Measurements from ENCODE around the gene CUX1.

The CUX1 gene

DNA sequence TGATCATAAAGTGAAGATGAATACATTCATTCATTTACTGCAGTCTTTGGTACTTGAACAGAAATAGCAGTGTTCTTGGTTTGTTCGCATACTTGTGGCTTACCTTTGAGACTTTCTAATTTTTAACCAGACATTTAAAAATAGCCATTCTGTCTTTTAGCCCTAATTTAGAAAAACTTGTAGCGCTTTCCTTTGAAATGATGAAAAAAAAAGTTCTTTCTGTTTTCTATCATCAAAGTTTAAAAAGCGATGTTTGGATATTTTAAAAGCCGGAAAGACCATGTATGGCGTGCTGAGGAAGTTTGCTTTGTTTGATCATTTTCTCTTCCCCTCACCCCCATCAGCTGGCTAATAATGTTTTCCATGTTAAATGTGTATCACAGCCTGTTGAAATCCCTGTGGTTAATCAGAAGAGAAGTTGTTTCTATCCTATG, 116.3 kb downstream of the CUX1 start:
- no peak for TF ChIP-seq CEBPB (IDR thresholded peaks at IDR 0.05)
- no peak for TF ChIP-seq EGR1 (IDR thresholded peaks at IDR 0.05)
- no peak for TF ChIP-seq FOXM1 (IDR thresholded peaks at IDR 0.05; ENCODE audit: borderline replicate concordance, low read depth)
- TF ChIP-seq USF1 (IDR thresholded peaks at IDR 0.05) = no peak
- no peak for TF ChIP-seq YY1 (IDR thresholded peaks at IDR 0.05; ENCODE audit: low read depth)
- TF ChIP-seq TCF12 (IDR thresholded peaks at IDR 0.05; ENCODE audit: low read depth) = no peak
- TF ChIP-seq, protein P1, sequence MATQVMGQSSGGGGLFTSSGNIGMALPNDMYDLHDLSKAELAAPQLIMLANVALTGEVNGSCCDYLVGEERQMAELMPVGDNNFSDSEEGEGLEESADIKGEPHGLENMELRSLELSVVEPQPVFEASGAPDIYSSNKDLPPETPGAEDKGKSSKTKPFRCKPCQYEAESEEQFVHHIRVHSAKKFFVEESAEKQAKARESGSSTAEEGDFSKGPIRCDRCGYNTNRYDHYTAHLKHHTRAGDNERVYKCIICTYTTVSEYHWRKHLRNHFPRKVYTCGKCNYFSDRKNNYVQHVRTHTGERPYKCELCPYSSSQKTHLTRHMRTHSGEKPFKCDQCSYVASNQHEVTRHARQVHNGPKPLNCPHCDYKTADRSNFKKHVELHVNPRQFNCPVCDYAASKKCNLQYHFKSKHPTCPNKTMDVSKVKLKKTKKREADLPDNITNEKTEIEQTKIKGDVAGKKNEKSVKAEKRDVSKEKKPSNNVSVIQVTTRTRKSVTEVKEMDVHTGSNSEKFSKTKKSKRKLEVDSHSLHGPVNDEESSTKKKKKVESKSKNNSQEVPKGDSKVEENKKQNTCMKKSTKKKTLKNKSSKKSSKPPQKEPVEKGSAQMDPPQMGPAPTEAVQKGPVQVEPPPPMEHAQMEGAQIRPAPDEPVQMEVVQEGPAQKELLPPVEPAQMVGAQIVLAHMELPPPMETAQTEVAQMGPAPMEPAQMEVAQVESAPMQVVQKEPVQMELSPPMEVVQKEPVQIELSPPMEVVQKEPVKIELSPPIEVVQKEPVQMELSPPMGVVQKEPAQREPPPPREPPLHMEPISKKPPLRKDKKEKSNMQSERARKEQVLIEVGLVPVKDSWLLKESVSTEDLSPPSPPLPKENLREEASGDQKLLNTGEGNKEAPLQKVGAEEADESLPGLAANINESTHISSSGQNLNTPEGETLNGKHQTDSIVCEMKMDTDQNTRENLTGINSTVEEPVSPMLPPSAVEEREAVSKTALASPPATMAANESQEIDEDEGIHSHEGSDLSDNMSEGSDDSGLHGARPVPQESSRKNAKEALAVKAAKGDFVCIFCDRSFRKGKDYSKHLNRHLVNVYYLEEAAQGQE (IDR thresholded peaks at IDR 0.05; ENCODE audit: low read depth) = no peak
- TF ChIP-seq CREB1 (IDR thresholded peaks at IDR 0.05; ENCODE audit: low read depth) = no peak
- TF ChIP-seq RAD21 (IDR thresholded peaks at IDR 0.05; ENCODE audit: low read depth) = no peak
- TF ChIP-seq TAF1 (IDR thresholded peaks at IDR 0.05; ENCODE audit: low read depth) = no peak

DNA sequence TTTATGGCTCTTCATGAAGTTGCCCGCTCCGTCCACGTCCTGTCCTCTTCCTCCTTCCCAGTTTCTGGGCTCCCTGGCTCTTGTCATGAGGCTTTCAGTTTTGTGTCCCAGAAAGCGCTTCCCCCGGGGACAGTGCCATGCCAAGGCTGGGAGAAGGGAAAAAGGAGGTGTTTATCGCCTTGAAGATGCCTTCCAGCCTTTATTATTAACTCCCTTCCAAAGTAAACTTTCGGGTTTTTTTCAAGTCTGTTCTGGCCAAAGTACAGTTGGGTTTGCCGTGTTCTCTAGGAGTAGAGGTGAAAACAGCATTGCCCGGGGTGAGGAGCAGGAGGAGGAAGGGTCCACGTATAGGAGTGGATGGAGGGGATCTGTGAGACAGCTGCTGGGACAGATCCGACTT, 117.2 kb downstream of the CUX1 start:
- TF ChIP-seq NFIC (IDR thresholded peaks at IDR 0.05) = no peak
- TF ChIP-seq RAD21 (IDR thresholded peaks at IDR 0.05; ENCODE audit: low read depth) = no peak
- no peak for TF ChIP-seq FOXM1 (IDR thresholded peaks at IDR 0.05; ENCODE audit: borderline replicate concordance, low read depth)
- TF ChIP-seq, protein P1 (IDR thresholded peaks at IDR 0.05; ENCODE audit: low read depth) = no peak
- no peak for TF ChIP-seq CEBPB (IDR thresholded peaks at IDR 0.05)
- no peak for TF ChIP-seq MAX (IDR thresholded peaks at IDR 0.05)
- no peak for TF ChIP-seq CREB1 (IDR thresholded peaks at IDR 0.05; ENCODE audit: low read depth)
- no peak for TF ChIP-seq EGR1 (IDR thresholded peaks at IDR 0.05)
- TF ChIP-seq TAF1 (IDR thresholded peaks at IDR 0.05; ENCODE audit: low read depth) = no peak
- no peak for TF ChIP-seq TCF12 (IDR thresholded peaks at IDR 0.05; ENCODE audit: low read depth)
- no peak for TF ChIP-seq EP300 (IDR thresholded peaks at IDR 0.05; ENCODE audit: borderline replicate concordance)
- TF ChIP-seq YY1 (IDR thresholded peaks at IDR 0.05; ENCODE audit: low read depth) = no peak
- no peak for TF ChIP-seq TEAD4 (IDR thresholded peaks at IDR 0.05)
- no peak for TF ChIP-seq USF1 (IDR thresholded peaks at IDR 0.05)
- no peak for TF ChIP-seq ZBTB7A (IDR thresholded peaks at IDR 0.05; ENCODE audit: low read depth)

GRCh38 chr7:101935521-101936141, 118.2 kb downstream of the CUX1 start:
- TF ChIP-seq TAF1 (IDR thresholded peaks at IDR 0.05; ENCODE audit: low read depth) (no peak), EGR1 (IDR thresholded peaks at IDR 0.05) (no peak), MAX (IDR thresholded peaks at IDR 0.05) (no peak), NFIC (IDR thresholded peaks at IDR 0.05) (no peak), EP300 (IDR thresholded peaks at IDR 0.05; ENCODE audit: borderline replicate concordance) (no peak), ZBTB7A (IDR thresholded peaks at IDR 0.05; ENCODE audit: low read depth) (no peak), TEAD4 (IDR thresholded peaks at IDR 0.05) (no peak), CEBPB (IDR thresholded peaks at IDR 0.05) (no peak), FOXM1 (IDR thresholded peaks at IDR 0.05; ENCODE audit: borderline replicate concordance, low read depth) (no peak), YY1 (IDR thresholded peaks at IDR 0.05; ENCODE audit: low read depth) (no peak), RAD21 (IDR thresholded peaks at IDR 0.05; ENCODE audit: low read depth) (no peak), TCF12 (IDR thresholded peaks at IDR 0.05; ENCODE audit: low read depth) (no peak), CREB1 (IDR thresholded peaks at IDR 0.05; ENCODE audit: low read depth) (no peak)
- TF ChIP-seq, protein P1 (IDR thresholded peaks at IDR 0.05; ENCODE audit: low read depth) = no peak

GRCh38 chr7:101936223-101936610, 118.8 kb downstream of the CUX1 start:
- no peak for TF ChIP-seq USF1 (IDR thresholded peaks at IDR 0.05)
- TF ChIP-seq TEAD4 (IDR thresholded peaks at IDR 0.05) = no peak
- no peak for TF ChIP-seq YY1 (IDR thresholded peaks at IDR 0.05; ENCODE audit: low read depth)
- no peak for TF ChIP-seq NFIC (IDR thresholded peaks at IDR 0.05)
- no peak for TF ChIP-seq TAF1 (IDR thresholded peaks at IDR 0.05; ENCODE audit: low read depth)
- TF ChIP-seq EP300 (IDR thresholded peaks at IDR 0.05; ENCODE audit: borderline replicate concordance) = no peak
- TF ChIP-seq ZBTB7A (IDR thresholded peaks at IDR 0.05; ENCODE audit: low read depth) = no peak
- no peak for TF ChIP-seq TCF12 (IDR thresholded peaks at IDR 0.05; ENCODE audit: low read depth)
- TF ChIP-seq EGR1 (IDR thresholded peaks at IDR 0.05) = no peak
- no peak for TF ChIP-seq CREB1 (IDR thresholded peaks at IDR 0.05; ENCODE audit: low read depth)
